Ishikawa (cell line): ENCODE results near the gene EVI5.

Source experiments
- CEBPB ChIP-seq: IDR thresholded peaks from 2 replicates; pipeline ENCODE4 v1.6.1; 2012
- CREB1 ChIP-seq: IDR thresholded peaks from 2 replicates; pipeline ENCODE4 v1.6.1; 2012; ENCODE audit warnings: low read depth
- EGR1 ChIP-seq: IDR thresholded peaks from 2 replicates; pipeline ENCODE4 v1.6.1; 2012
- EP300 ChIP-seq: IDR thresholded peaks from 2 replicates; pipeline ENCODE4 v1.6.1; 2012; ENCODE audit warnings: borderline replicate concordance
- RAD21 ChIP-seq: IDR thresholded peaks from 2 replicates; pipeline ENCODE4 v1.6.1; 2012; ENCODE audit warnings: low read depth
- TAF1 ChIP-seq: IDR thresholded peaks from 2 replicates; pipeline ENCODE4 v1.6.1; 2012; ENCODE audit warnings: low read depth, mild to moderate bottlenecking
- TCF12 ChIP-seq: IDR thresholded peaks from 2 replicates; pipeline ENCODE4 v1.6.1; 2012; ENCODE audit warnings: low read depth
- TEAD4 ChIP-seq: IDR thresholded peaks from 2 replicates; pipeline ENCODE4 v1.6.1; 2012
- YY1 ChIP-seq: IDR thresholded peaks from 2 replicates; pipeline ENCODE4 v1.6.1; 2012; ENCODE audit warnings: low read depth

- TF ChIP-seq TEAD4 (no peak), TAF1 (no peak), CEBPB (no peak), RAD21 (no peak), EP300 (no peak), CREB1 (no peak), EGR1 (no peak), TCF12 (no peak), YY1 (no peak)
These were observed 309.9 kb downstream of the EVI5 start for GRCh38 chr1:92475029-92475428.
